AG09309 (cell line): ENCODE data around the gene SASH3.

Experiments used
- DNase-seq: peaks from one replicate; pipeline ENCODE4 v3.0.0-alpha.2; 2010; ENCODE audit warnings: low read depth
- H3K4me3 ChIP-seq: 2 replicates; pipeline ENCODE4 v1.5.1; 2011; ENCODE audit warnings: mild to moderate bottlenecking, low read depth, low read length, moderate library complexity; ENCODE audit not compliant: control insufficient read depth
- TF ChIP-seq, protein P1 (sequence below): IDR thresholded peaks from 2 replicates; pipeline ENCODE4 v1.5.1; 2011; ENCODE audit warnings: mild to moderate bottlenecking, low read depth, low read length, inconsistent platforms; ENCODE audit not compliant: insufficient read depth, control insufficient read depth; ENCODE audit errors: missing control alignments

Gene SASH3

DNA sequence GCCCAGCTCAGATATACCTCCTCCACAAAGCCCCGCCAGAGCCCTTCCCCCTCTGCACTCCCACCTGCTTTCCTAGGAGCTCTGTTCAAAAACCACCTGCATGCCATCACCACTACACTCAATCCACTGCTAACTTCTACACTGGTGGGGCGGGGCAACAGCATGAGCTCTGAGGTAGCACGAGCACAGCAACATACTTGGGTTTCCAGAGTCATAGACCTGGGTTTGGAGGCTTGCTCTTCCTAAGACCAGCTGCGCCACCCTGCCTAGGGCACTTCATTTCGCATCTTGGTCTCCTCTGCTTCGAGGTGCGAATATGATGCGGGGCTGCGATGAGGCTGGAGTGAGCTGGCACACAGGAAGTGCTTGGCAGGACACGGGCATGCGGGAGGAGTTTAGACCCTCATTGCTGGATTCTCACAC lies 3.6 kb downstream of the SASH3 start:
- TF ChIP-seq, protein P1, sequence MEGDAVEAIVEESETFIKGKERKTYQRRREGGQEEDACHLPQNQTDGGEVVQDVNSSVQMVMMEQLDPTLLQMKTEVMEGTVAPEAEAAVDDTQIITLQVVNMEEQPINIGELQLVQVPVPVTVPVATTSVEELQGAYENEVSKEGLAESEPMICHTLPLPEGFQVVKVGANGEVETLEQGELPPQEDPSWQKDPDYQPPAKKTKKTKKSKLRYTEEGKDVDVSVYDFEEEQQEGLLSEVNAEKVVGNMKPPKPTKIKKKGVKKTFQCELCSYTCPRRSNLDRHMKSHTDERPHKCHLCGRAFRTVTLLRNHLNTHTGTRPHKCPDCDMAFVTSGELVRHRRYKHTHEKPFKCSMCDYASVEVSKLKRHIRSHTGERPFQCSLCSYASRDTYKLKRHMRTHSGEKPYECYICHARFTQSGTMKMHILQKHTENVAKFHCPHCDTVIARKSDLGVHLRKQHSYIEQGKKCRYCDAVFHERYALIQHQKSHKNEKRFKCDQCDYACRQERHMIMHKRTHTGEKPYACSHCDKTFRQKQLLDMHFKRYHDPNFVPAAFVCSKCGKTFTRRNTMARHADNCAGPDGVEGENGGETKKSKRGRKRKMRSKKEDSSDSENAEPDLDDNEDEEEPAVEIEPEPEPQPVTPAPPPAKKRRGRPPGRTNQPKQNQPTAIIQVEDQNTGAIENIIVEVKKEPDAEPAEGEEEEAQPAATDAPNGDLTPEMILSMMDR = no peak
- H3K4me3 ChIP-seq = no peak overlapping the region
- no peak for DNase-seq

DNA sequence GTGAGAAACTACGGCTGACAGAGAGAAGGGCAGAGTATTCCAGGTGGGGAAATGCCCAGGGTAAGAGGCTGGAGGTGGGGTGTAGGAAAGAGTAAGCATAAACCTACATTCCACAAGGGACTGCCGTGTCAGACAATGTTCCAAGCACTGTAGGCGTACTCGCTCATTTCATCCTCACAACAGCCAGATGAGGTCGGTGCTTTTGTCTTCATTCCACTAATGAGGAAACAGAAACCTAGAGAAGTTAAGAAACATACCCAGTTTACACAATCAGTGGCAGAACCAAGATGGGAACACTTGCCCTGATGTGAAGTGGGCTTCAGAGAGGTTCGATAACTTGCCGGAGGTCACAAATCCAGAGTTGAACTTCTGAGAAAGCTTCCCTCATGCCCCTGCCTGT lies 4.6 kb downstream of the SASH3 start:
- H3K4me3 ChIP-seq = no peak overlapping the region
- TF ChIP-seq, protein P1 = no peak
- no peak for DNase-seq

DNA sequence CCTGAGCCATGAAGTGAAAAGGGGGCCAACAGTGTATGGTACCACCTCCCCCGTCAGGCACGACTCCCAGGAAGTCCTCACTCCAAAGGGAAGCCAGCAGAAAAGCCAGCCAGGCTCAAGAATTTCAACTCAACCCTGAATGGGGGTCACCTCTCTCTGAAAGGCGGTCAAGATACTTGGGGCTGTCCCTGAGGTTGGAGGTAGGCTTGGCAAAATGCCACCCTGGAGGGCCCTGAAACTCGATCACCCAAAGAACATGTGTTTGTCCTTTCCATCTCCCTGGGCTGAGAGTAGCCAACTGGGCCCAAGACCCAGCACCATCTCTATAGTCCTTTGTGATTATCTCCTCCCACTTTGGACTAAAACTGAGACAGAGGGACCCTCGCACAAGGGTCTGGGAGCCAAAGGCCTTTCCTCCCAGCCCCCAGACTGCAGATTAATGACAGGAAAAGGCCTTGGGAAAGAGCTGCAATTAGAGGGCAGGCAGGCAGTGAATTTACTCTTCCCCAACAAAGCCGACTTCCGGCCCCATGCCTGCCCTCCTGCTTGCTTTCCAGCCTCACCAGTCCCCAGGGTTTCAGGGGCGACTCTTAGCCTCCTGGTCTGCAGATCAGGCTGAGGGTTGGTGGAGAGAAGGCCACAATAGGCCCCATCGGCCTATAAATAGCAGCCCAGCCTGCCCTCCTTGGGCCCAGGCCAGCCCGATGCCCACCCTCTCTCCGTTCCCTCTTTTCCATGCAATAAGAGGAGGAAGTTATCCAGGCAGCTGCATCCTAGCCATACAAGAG lies 5.6 kb downstream of the SASH3 start:
- no peak for DNase-seq
- TF ChIP-seq, protein P1 = no peak
- no peak overlapping the region for H3K4me3 ChIP-seq

DNA sequence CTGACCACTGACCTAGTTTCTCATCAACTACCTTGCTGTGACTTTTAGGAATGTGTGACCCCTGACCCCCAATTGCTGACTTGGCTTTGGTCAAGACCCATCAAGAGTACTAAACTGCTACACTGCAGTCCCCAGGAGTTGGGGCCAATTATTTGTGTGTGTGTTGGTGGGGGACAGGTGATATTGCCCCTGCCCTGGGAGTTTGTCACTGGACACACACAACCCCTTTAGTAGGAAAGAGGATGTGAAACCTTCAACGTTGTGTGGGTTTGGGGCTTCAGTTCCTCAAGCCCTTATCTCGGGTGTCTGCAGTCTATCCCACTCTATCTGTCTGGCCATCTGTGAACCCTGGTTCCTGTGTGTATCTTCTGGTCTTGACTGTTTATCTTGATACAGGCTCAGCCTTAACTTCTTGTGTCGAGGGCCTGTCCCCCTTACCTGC lies 6.5 kb downstream of the SASH3 start:
- no peak overlapping the region for H3K4me3 ChIP-seq
- no peak for DNase-seq
- TF ChIP-seq, protein P1 = no peak

DNA sequence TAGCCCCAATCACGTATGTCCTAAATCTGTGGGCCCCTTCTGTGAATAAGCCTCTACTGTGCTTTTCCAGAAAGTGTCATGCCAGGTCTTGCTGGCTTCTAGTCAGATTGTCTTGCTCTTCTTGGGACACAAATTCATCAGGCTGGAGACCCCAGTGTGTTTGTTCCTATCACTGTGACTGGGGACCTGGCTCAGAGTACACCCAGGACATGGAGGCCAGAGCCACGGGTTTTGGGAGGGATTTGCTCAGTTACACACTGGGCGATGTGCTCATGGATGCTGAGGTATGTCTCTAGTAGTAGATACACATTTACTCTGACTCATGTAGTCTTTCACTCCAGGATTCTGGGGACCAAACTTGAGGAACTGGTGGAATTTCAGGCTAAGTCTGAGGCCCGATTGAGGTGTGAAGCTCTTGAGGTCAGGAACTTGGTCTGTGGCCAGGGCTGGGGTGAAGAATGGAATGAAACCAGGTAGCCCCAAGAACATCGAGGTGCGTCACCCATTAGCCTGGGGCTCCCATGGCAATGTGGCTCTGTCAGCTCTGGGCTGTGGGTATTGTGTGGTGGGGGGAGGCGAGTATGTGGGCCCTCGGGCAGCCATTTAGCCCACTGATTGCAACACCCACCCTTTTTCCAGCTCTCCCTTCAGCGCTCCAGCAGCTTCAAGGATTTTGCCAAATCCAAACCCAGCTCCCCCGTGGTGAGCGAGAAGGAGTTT lies 7.7 kb downstream of the SASH3 start:
- TF ChIP-seq, protein P1 = no peak
- DNase-seq = no peak
- H3K4me3 ChIP-seq = no peak overlapping the region

DNA sequence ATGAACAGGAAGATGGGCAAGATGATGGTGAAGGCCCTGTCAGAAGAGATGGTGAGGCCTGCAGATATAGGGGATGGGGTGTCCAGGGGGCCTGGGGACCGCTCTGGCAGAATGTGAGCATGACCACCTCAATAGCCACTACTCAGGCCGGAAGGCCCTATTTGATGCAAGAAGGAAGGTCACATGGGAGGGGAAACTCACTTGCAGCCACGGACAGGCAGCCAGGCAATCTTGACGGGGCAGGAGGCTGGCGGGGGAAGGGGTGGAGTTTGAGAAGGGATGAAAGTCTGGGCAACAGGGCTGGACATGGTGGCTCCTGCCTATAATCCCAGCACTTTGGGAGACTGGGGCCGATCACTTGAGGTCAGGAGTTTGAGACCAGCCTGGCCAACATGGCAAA lies 8.8 kb downstream of the SASH3 start:
- TF ChIP-seq, protein P1 = no peak
- no peak overlapping the region for H3K4me3 ChIP-seq
- DNase-seq = no peak
